ENCODE data around the gene RAB40B.

GRCh38 chr17:82697808-82698064 is 762 bp downstream of the RAB40B start:
- no peak for TF ChIP-seq MAX (IDR thresholded peaks at IDR 0.05)
- no peak for TF ChIP-seq BHLHE40 (IDR thresholded peaks at IDR 0.05; ENCODE audit: low read depth, low read length)
